ENCODE results near the gene CHMP6.

DNA sequence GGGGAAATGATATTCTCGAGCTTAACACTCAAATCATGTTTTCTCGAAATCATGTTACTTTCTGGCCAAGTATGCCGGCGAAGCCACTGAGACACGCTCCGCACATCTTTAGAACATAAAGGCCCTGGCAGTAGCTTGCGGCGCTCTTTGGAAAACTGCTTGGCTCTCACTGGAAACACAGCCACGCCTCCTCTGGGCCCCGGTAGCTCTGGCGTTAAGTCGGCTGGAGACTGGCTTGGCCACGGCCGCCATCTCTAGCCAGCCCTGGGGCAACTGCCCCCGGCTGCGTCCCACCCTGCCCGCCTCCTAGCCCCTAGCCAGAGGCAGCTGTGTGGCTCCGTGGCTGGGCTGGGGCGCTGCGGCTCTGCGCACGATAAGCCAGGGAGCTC, 34.1 kb downstream of the CHMP6 start:
- no peak for TF ChIP-seq SMC3 (conservative IDR thresholded peaks at IDR 0.05; ENCODE audit: poor library complexity)
- TF ChIP-seq, protein P1, sequence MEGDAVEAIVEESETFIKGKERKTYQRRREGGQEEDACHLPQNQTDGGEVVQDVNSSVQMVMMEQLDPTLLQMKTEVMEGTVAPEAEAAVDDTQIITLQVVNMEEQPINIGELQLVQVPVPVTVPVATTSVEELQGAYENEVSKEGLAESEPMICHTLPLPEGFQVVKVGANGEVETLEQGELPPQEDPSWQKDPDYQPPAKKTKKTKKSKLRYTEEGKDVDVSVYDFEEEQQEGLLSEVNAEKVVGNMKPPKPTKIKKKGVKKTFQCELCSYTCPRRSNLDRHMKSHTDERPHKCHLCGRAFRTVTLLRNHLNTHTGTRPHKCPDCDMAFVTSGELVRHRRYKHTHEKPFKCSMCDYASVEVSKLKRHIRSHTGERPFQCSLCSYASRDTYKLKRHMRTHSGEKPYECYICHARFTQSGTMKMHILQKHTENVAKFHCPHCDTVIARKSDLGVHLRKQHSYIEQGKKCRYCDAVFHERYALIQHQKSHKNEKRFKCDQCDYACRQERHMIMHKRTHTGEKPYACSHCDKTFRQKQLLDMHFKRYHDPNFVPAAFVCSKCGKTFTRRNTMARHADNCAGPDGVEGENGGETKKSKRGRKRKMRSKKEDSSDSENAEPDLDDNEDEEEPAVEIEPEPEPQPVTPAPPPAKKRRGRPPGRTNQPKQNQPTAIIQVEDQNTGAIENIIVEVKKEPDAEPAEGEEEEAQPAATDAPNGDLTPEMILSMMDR (IDR thresholded peaks at IDR 0.05; ENCODE audit: poor library complexity, severe bottlenecking): no peak

Measured in neural cell (in vitro differentiated cells).